Stimulated activated CD8-positive, alpha-beta memory T cell treated with anti-CD3 and anti-CD28 coated beads, Interleukin-12 subunit alpha, Interleukin-12 subunit beta, amount 100 ng/mL, for 1 hour (primary cell): Measurements from ENCODE around the gene EYS.

Source experiments
- DNase-seq: peaks from one replicate; pipeline ENCODE4 v3.0.0-alpha.2; 2020; ENCODE audit warnings: low read depth

EYS gene

GRCh38 chr6:64815718-64816117 lies 891.3 kb downstream of the EYS start:
- DNase-seq: no peak

- no peak for DNase-seq
Measured at GRCh38 chr6:64812138-64812537, 894.9 kb downstream of the EYS start.

- no peak for DNase-seq
Measured at GRCh38 chr6:64811119-64811518, 895.9 kb downstream of the EYS start.

GRCh38 chr6:64807785-64808184 lies 899.2 kb downstream of the EYS start:
- DNase-seq: no peak

- DNase-seq: no peak
Measured at GRCh38 chr6:64803470-64804166, 903.4 kb downstream of the EYS start.

GRCh38 chr6:64792534-64792933 lies 914.5 kb downstream of the EYS start:
- DNase-seq: no peak

GRCh38 chr6:64789476-64789875 lies 917.5 kb downstream of the EYS start:
- DNase-seq: no peak

- DNase-seq: no peak
Measured at GRCh38 chr6:64786736-64787135, 920.3 kb downstream of the EYS start.

- no peak for DNase-seq
Measured at GRCh38 chr6:64782877-64783276, 924.1 kb downstream of the EYS start.

GRCh38 chr6:64777941-64778785 lies 928.9 kb downstream of the EYS start:
- no peak for DNase-seq

- no peak for DNase-seq
Measured at GRCh38 chr6:64776359-64776758, 930.7 kb downstream of the EYS start.

GRCh38 chr6:64774881-64775280 lies 932.1 kb downstream of the EYS start:
- no peak for DNase-seq

- no peak for DNase-seq
Measured at GRCh38 chr6:64750910-64751309, 956.1 kb downstream of the EYS start.

GRCh38 chr6:64737418-64737817 lies 969.6 kb downstream of the EYS start:
- DNase-seq: no peak

GRCh38 chr6:64736421-64736950 lies 970.5 kb downstream of the EYS start:
- no peak for DNase-seq

GRCh38 chr6:64733433-64733832 lies 973.6 kb downstream of the EYS start:
- no peak for DNase-seq

GRCh38 chr6:64732888-64733287 lies 974.1 kb downstream of the EYS start:
- no peak for DNase-seq

- DNase-seq: no peak
Measured at GRCh38 chr6:64729522-64729921, 977.5 kb downstream of the EYS start.

GRCh38 chr6:64727075-64727474 lies 980.0 kb downstream of the EYS start:
- no peak for DNase-seq

GRCh38 chr6:64724091-64724490 lies 982.9 kb downstream of the EYS start:
- DNase-seq: no peak

- no peak for DNase-seq
Measured at GRCh38 chr6:64723327-64724058, 983.5 kb downstream of the EYS start.

GRCh38 chr6:64721865-64722264 lies 985.2 kb downstream of the EYS start:
- DNase-seq: no peak

GRCh38 chr6:64717281-64717680 lies 989.7 kb downstream of the EYS start:
- no peak for DNase-seq
